ENCODE measurements around the gene INSR.

The INSR gene

GRCh38 chr19:7266832-7267231 is 27.4 kb downstream of the INSR start:
- H3K4me3 ChIP-seq (replicated peaks in 1 of 2; ENCODE audit: low read depth in 2 of 2, low read length in 2 of 2): no peak overlapping the region

GRCh38 chr19:7265963-7266362 is 28.3 kb downstream of the INSR start:
- no peak for DNase-seq (ENCODE audit: low read depth in 2 of 2)
- no peak for TF ChIP-seq CTCF (IDR thresholded peaks at IDR 0.05; ENCODE audit: low read depth, low read length)
- no peak overlapping the region for H3K4me3 ChIP-seq (replicated peaks in 1 of 2; ENCODE audit: low read depth in 2 of 2, low read length in 2 of 2)

More at GRCh38 chr19:7266832-7267231, 27.4 kb downstream of the INSR start:
- no peak for TF ChIP-seq CTCF (IDR thresholded peaks at IDR 0.05; ENCODE audit: low read depth, low read length)
- no peak for DNase-seq (ENCODE audit: low read depth in 2 of 2)

GRCh38 chr19:7264858-7265257 is 29.4 kb downstream of the INSR start:
- DNase-seq (ENCODE audit: low read depth in 2 of 2): no peak
- no peak overlapping the region for H3K4me3 ChIP-seq (replicated peaks in 1 of 2; ENCODE audit: low read depth in 2 of 2, low read length in 2 of 2)
- TF ChIP-seq CTCF (IDR thresholded peaks at IDR 0.05; ENCODE audit: low read depth, low read length): no peak

GRCh38 chr19:7263521-7263920 is 30.7 kb downstream of the INSR start:
- TF ChIP-seq CTCF (IDR thresholded peaks at IDR 0.05; ENCODE audit: low read depth, low read length): no peak
- H3K4me3 ChIP-seq (replicated peaks in 1 of 2; ENCODE audit: low read depth in 2 of 2, low read length in 2 of 2): no peak overlapping the region
- DNase-seq (ENCODE audit: low read depth in 2 of 2): no peak

- TF ChIP-seq CTCF (IDR thresholded peaks at IDR 0.05; ENCODE audit: low read depth, low read length): no peak
- no peak overlapping the region for H3K4me3 ChIP-seq (replicated peaks in 1 of 2; ENCODE audit: low read depth in 2 of 2, low read length in 2 of 2)
Measured at GRCh38 chr19:7263066-7263465, 31.1 kb downstream of the INSR start.

GRCh38 chr19:7262470-7262869 is 31.7 kb downstream of the INSR start:
- no peak for DNase-seq (ENCODE audit: low read depth in 2 of 2)
- no peak for TF ChIP-seq CTCF (IDR thresholded peaks at IDR 0.05; ENCODE audit: low read depth, low read length)
- no peak overlapping the region for H3K4me3 ChIP-seq (replicated peaks in 1 of 2; ENCODE audit: low read depth in 2 of 2, low read length in 2 of 2)

More at GRCh38 chr19:7263066-7263465, 31.1 kb downstream of the INSR start:
- no peak for DNase-seq (ENCODE audit: low read depth in 2 of 2)

- TF ChIP-seq CTCF (IDR thresholded peaks at IDR 0.05; ENCODE audit: low read depth, low read length): no peak
- no peak for DNase-seq (ENCODE audit: low read depth in 2 of 2)
- no peak overlapping the region for H3K4me3 ChIP-seq (replicated peaks in 1 of 2; ENCODE audit: low read depth in 2 of 2, low read length in 2 of 2)
Measured at GRCh38 chr19:7260161-7260560, 34.1 kb downstream of the INSR start.
